ENCODE results near the gene ZNF281. TPM values are rescaled to one million over a fixed set of nuclear protein-coding genes. Genes with fewer than 3 reads are reported as not detected.

The ZNF281 gene
- total and polyA plus RNA-seq, 8 donors = 1.7 to 24.5 (median 10.4) TPM

DNA sequence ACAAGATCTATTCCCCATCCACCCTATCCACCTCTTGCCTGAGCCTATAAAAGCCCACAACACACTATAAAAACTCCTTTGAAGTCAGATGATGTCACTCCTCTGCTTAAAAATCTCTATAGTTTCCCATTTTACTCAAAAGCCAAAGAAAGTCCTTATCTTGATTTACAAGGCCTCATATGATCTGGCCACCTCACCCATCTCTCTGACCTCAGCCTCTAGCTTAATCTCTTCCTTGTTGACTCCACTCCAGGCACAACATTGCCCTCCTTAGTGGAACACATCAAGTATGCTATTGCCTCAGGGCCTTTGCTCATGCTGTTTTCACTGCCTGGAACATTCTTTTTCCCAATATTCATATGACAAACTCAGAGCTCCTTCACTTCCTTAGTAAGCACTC, 33.3 kb downstream of the ZNF281 start:
- H3K9me3 ChIP-seq = no peaks in the 10 kb centered on the region
- DNase-seq = no peak
- TF ChIP-seq EP300 (IDR thresholded peaks at IDR 0.05) (no peak), POLR2AphosphoS5 (IDR thresholded peaks at IDR 0.05) (no peak)
- TF ChIP-seq, protein P1, sequence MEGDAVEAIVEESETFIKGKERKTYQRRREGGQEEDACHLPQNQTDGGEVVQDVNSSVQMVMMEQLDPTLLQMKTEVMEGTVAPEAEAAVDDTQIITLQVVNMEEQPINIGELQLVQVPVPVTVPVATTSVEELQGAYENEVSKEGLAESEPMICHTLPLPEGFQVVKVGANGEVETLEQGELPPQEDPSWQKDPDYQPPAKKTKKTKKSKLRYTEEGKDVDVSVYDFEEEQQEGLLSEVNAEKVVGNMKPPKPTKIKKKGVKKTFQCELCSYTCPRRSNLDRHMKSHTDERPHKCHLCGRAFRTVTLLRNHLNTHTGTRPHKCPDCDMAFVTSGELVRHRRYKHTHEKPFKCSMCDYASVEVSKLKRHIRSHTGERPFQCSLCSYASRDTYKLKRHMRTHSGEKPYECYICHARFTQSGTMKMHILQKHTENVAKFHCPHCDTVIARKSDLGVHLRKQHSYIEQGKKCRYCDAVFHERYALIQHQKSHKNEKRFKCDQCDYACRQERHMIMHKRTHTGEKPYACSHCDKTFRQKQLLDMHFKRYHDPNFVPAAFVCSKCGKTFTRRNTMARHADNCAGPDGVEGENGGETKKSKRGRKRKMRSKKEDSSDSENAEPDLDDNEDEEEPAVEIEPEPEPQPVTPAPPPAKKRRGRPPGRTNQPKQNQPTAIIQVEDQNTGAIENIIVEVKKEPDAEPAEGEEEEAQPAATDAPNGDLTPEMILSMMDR (IDR thresholded peaks at IDR 0.05) = no peak
- H3K4me3 ChIP-seq = no peak overlapping the region
- intact Hi-C loops (cut with DNase I; ENCODE audit: low total_unique reads) = no loop called here
- H3K36me3 ChIP-seq = no peaks in the 10 kb centered on the region
- no peak overlapping the region for H3K27ac ChIP-seq
- no peaks in the 10 kb centered on the region for H3K27me3 ChIP-seq
- peaks cover 4 to 32% (median 16%) of the 10 kb centered on the region in 4 donors for H3K4me1 ChIP-seq

DNA sequence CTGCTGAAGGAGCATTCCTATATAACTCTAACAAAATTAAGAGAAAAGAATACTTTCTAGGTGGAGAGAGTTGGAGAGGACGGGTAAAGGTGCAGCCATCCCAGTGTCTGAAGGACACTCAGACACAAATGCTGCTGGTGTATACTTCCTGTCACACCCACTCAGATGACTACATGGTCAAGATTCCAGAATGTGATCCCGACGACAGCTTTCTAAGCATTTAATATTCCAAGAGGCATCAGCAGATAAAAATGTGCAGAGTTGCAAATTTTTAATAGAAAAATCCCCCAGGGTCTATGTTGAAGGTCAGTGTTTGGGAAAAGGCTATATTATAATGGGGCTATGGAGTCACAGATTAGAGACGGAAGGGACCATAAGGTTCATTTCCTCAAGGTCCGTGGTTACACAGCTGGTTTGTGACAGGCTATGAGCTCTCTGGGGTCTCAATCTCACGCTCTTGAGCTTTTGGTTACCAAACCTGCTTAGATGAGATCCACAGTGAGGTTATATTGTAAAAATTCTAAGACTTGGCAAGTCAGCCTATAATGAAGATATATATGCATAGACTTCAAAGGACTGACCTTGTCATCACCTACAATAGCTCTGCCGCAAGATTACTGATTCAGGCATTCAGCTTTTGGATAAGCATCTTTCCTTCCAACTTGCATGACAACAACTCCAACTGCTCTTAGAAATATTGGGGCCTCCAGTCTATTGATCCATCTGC, 35.1 kb downstream of the ZNF281 start:
- H3K27ac ChIP-seq = no peak overlapping the region
- TF ChIP-seq, protein P1 (IDR thresholded peaks at IDR 0.05) = no peak
- no peak for TF ChIP-seq EP300 (IDR thresholded peaks at IDR 0.05)
- no peak for TF ChIP-seq POLR2A (IDR thresholded peaks at IDR 0.05)
- no peak for TF ChIP-seq POLR2AphosphoS5 (IDR thresholded peaks at IDR 0.05)
- no peak overlapping the region for H3K4me3 ChIP-seq
- no peaks in the 10 kb centered on the region for H3K27me3 ChIP-seq
- 75 to 83% (median 78%) methylated on average over 7 of the region's 7 CpGs for WGBS, 5 donors
- intact Hi-C loops (cut with DNase I; ENCODE audit: low total_unique reads) = no loop called here
- H3K36me3 ChIP-seq = no peaks in the 10 kb centered on the region
- H3K9me3 ChIP-seq = no peaks in the 10 kb centered on the region
- no peak for DNase-seq
- H3K4me1 ChIP-seq = peaks cover 4 to 32% (median 14%) of the 10 kb centered on the region in 4 donors

DNA sequence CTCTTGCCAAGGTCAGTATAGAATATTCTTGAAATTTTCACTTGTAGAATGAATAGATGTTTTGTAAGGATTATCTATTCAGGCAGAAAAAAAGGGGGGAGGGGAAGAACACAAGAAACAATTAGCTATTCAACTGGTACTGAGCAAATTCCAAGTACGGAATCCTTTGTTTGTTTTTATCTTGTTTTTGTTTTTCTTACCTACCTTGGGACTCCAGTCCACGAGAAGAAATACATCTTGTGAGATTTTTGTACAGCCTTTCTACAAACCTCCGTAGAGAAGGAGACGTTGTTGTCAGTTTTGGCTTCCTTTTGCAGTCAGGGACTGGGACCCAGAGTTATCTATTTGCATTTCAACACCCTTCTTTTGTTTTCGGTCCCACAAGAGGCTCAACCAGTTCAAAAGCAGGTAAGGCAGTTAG, 36.0 kb downstream of the ZNF281 start:
- 27 to 54% (median 31%) methylated on average over 5 of the region's 5 CpGs for WGBS, 5 donors
- TF ChIP-seq POLR2A (IDR thresholded peaks at IDR 0.05) (no peak), EP300 (IDR thresholded peaks at IDR 0.05) (no peak), POLR2AphosphoS5 (IDR thresholded peaks at IDR 0.05) (no peak)
- no peak overlapping the region for H3K4me3 ChIP-seq

DNA sequence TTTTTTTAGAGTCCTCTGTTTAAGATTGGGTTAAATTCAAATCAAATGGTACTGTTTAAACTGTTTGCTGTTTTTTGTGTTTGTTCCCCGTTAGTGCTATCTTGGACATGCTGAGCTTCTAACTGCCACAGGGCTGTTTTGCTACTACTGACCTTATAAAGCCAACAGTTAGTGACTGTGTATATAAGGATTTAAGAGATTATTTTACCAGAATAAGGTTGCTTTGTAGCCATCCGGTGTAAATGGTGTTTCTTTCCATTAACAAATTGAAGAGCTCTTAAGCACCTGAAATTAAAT, 37.0 kb downstream of the ZNF281 start:
- no peaks in the 10 kb centered on the region for H3K27me3 ChIP-seq

More for the DNA sequence above, 36.0 kb downstream of the ZNF281 start:
- no peak overlapping the region for H3K27ac ChIP-seq
- H3K36me3 ChIP-seq = no peaks in the 10 kb centered on the region
- no peaks in the 10 kb centered on the region for H3K27me3 ChIP-seq
- no peak for DNase-seq
- intact Hi-C loops (cut with DNase I; ENCODE audit: low total_unique reads) = no loop called here
- H3K4me1 ChIP-seq = peaks cover 4 to 24% (median 10%) of the 10 kb centered on the region in 4 donors
- no peaks in the 10 kb centered on the region for H3K9me3 ChIP-seq

More for the DNA sequence above, 37.0 kb downstream of the ZNF281 start:
- intact Hi-C loops (cut with DNase I; ENCODE audit: low total_unique reads) = no loop called here
- 14 to 37% (median 27%) methylated on average over 2 of the region's 2 CpGs for WGBS, 5 donors
- H3K27ac ChIP-seq = no peak overlapping the region
- H3K4me3 ChIP-seq = no peak overlapping the region
- no peaks in the 10 kb centered on the region for H3K36me3 ChIP-seq
- H3K4me1 ChIP-seq = peaks cover 4 to 24% (median 10%) of the 10 kb centered on the region in 4 donors
- H3K9me3 ChIP-seq = no peaks in the 10 kb centered on the region
- TF ChIP-seq POLR2A (IDR thresholded peaks at IDR 0.05) = no peak
- TF ChIP-seq, protein P1 (IDR thresholded peaks at IDR 0.05) = no peak
- TF ChIP-seq POLR2AphosphoS5 (IDR thresholded peaks at IDR 0.05) = no peak
- DNase-seq = no peak
